A549 (cell line): ENCODE data around the gene MBL2. TPM values are rescaled to one million over a fixed set of nuclear protein-coding genes. Genes with fewer than 3 reads are reported as not detected.

Experiments
- ATAC-seq, 2 experiments: fragments of 200-7000 bp in 1 of 2; fragments of >200 bp in 1 of 2; cut with Nextera tagmentation in 1 of 2; cut with Tn5 transposase in 1 of 2; 3 replicates each; pipeline versions ENCODE4 v1.8.0 to v1.9.1; 2018 to 2020; ENCODE audit warnings: mild to moderate bottlenecking in 1 of 2, moderate library complexity in 1 of 2
- CTCF ChIA-PET: fragments of 300-600 bp; sonication (Branson Sonifier 250); formaldehyde crosslinking; extraction: SDS; loops from one replicate; lab custom pipeline; 2021; ENCODE audit warnings: antibody characterized with exemption, inconsistent platforms; lab: Yijun Ruan, JAX
- POLR2A ChIA-PET: fragments of 350-600 bp; formaldehyde crosslinking; extraction: SDS; loops from one replicate; lab custom pipeline; 2021; ENCODE audit warnings: antibody characterized with exemption, inconsistent platforms; lab: Yijun Ruan, JAX
- DNase-seq, 2 experiments: peaks; one replicate each; pipeline versions ENCODE4 v3.0.0 to v3.0.0-alpha.2; 2011 to 2016; ENCODE audit warnings: low read depth in 1 of 2, low spot score in 1 of 2
- FAIRE-seq: peaks from 2 replicates; lab custom pipeline; 2011; peaks lifted over from hg19 to GRCh38; lab: Jason Lieb, UNC
- H3K27ac ChIP-seq, 2 experiments: fragments of >200 bp; sonication (Bioruptor Twin); formaldehyde crosslinking; 3 replicates each; pipeline ENCODE4 v1.5.1; 2016 to 2017
- H3K4me1 ChIP-seq: fragments of >200 bp; sonication (Bioruptor Twin); formaldehyde crosslinking; 3 replicates; pipeline ENCODE4 v1.6.1; 2016
- H3K4me2 ChIP-seq: fragments of >200 bp; sonication (Bioruptor Twin); formaldehyde crosslinking; 3 replicates; pipeline ENCODE4 v1.6.1; 2016
- H3K4me3 ChIP-seq: fragments of >200 bp; sonication (Bioruptor Twin); formaldehyde crosslinking; 3 replicates; pipeline ENCODE4 v1.5.1; 2016
- H3K9me3 ChIP-seq: fragments of >200 bp; sonication (Bioruptor Twin); formaldehyde crosslinking; 3 replicates; pipeline ENCODE4 v1.6.1; 2016
- BHLHE40 ChIP-seq: IDR thresholded peaks from 2 replicates; pipeline ENCODE4 v1.6.1; 2012; ENCODE audit warnings: low read depth, low read length, inconsistent platforms
- CBX2 ChIP-seq: fragments of 200-600 bp; sonication (generic); IDR thresholded peaks from 2 replicates; pipeline ENCODE4 v1.6.1; 2016; ENCODE audit warnings: low read depth, mild to moderate bottlenecking, borderline replicate concordance
- CBX8 ChIP-seq: fragments of 200-600 bp; sonication (generic); IDR thresholded peaks from 2 replicates; pipeline ENCODE4 v1.6.1; 2016
- CEBPB ChIP-seq, 2 experiments: fragments of >200 bp in 1 of 2; sonication (Bioruptor Twin) in 1 of 2; formaldehyde crosslinking in 1 of 2; IDR thresholded peaks; 2 replicates each; pipeline ENCODE4 v1.6.1; 2012 to 2016
- CHD2 ChIP-seq: fragments of 150-350 bp; IDR thresholded peaks from 2 replicates; pipeline ENCODE4 v1.6.1; 2014; ENCODE audit warnings: low read length; ENCODE audit not compliant: partially characterized antibody
- CHD4 ChIP-seq: fragments of 200-600 bp; sonication (generic); IDR thresholded peaks from 2 replicates; pipeline ENCODE4 v1.6.1; 2016; ENCODE audit warnings: antibody characterized with exemption, mild to moderate bottlenecking, borderline replicate concordance
- EHF ChIP-seq: fragments of 250-450 bp; sonication (Bioruptor Pico); IDR thresholded peaks from 2 replicates; pipeline ENCODE4 v1.5.0; 2020; ENCODE audit warnings: mild to moderate bottlenecking
- ESRRA ChIP-seq: fragments of 150-350 bp; IDR thresholded peaks from 2 replicates; pipeline ENCODE4 v1.6.1; 2014; ENCODE audit warnings: mild to moderate bottlenecking, low read length, borderline replicate concordance
- FOSB ChIP-seq: fragments of 250-450 bp; sonication (Bioruptor Pico); IDR thresholded peaks from 2 replicates; pipeline ENCODE4 v1.5.0; 2020; ENCODE audit warnings: mild to moderate bottlenecking, moderate library complexity
- FOSL2 ChIP-seq, 2 experiments: fragments of 450-650 bp in 1 of 2; fragments of >200 bp in 1 of 2; sonication (Bioruptor Twin) in 1 of 2; formaldehyde crosslinking; IDR thresholded peaks; 2 replicates each; pipeline versions ENCODE4 v1.5.0 to v1.6.1; 2016 to 2020; ENCODE audit warnings: mild to moderate bottlenecking in 1 of 2, moderate library complexity in 1 of 2
- HOXB13 ChIP-seq: fragments of 250-450 bp; sonication (Bioruptor Pico); IDR thresholded peaks from 2 replicates; pipeline ENCODE4 v1.5.0; 2020; ENCODE audit warnings: low read depth, mild to moderate bottlenecking, moderate library complexity
- JUN ChIP-seq, 2 experiments: fragments of >200 bp; sonication (Bioruptor Twin); formaldehyde crosslinking; IDR thresholded peaks; 2 replicates in 1 of 2; 3 replicates in 1 of 2; pipeline ENCODE4 v1.6.1; 2016 to 2017
- JUNB ChIP-seq: fragments of >200 bp; sonication (Bioruptor Twin); formaldehyde crosslinking; IDR thresholded peaks from 2 replicates; pipeline ENCODE4 v1.6.1; 2016
- MAZ ChIP-seq: fragments of 150-350 bp; IDR thresholded peaks from 2 replicates; pipeline ENCODE4 v1.6.1; 2014; ENCODE audit warnings: antibody characterized with exemption, low read depth, low read length, borderline replicate concordance
- NPAS2 ChIP-seq: fragments of 250-450 bp; sonication (Bioruptor Pico); IDR thresholded peaks from 2 replicates; pipeline ENCODE4 v1.8.0; 2022; ENCODE audit warnings: mild to moderate bottlenecking, moderate library complexity, borderline replicate concordance
- POLR2A ChIP-seq: IDR thresholded peaks from 2 replicates; pipeline ENCODE4 v1.6.1; 2012; ENCODE audit warnings: mild to moderate bottlenecking, low read length
- POLR2AphosphoS2 ChIP-seq: conservative IDR thresholded peaks from 2 replicates; pipeline ENCODE4 v1.6.1; 2012; ENCODE audit warnings: low read length, improper control_type of control experiment, inconsistent platforms
- RARB ChIP-seq: fragments of 250-450 bp; sonication (Bioruptor Pico); IDR thresholded peaks from 2 replicates; pipeline ENCODE4 v1.8.0; 2021; ENCODE audit warnings: mild to moderate bottlenecking, moderate library complexity
- RNF2 ChIP-seq: fragments of 200-600 bp; sonication (generic); IDR thresholded peaks from 2 replicates; pipeline ENCODE4 v1.6.1; 2016; ENCODE audit warnings: low read depth, mild to moderate bottlenecking, antibody characterized with exemption, moderate library complexity, borderline replicate concordance
- TP53 ChIP-seq: fragments of 250-450 bp; sonication (Bioruptor Pico); IDR thresholded peaks from 2 replicates; pipeline ENCODE4 v1.5.0; 2021; ENCODE audit warnings: mild to moderate bottlenecking, moderate library complexity
- ZFP36 ChIP-seq: fragments of 450-650 bp; IDR thresholded peaks from 2 replicates; pipeline ENCODE4 v1.6.1; 2014; ENCODE audit warnings: borderline replicate concordance; ENCODE audit not compliant: partially characterized antibody
- ZNF302 ChIP-seq: fragments of 250-450 bp; sonication (Bioruptor Pico); IDR thresholded peaks from 2 replicates; pipeline ENCODE4 v1.9.0; 2021; ENCODE audit warnings: inconsistent platforms, mild to moderate bottlenecking, moderate library complexity
- WGBS: methylation state at CpG from one replicate; pipeline ENCODE4 v1.1.6; 2017; ENCODE audit errors: missing lambda C conversion rate; 5-methylcytosine and 5-hydroxymethylcytosine counted together
- polyA plus RNA-seq, 4 experiments: library from polyadenylated mRNA; depleted of rRNA in 3 of 4; stranded (reverse); fragments of >200 nt; fragmentation: RNase III in 1 of 4; extraction: RNeasy Plus Mini Kit Qiagen cat#74134 plus additional on column Dnase treatment in 1 of 4; gene quantifications; 2 replicates in 3 of 4; 3 replicates in 1 of 4; pipeline ENCODE4 v1.2.3, GENCODE V29; 2011 to 2017
- TF ChIP-seq, protein P1 (sequence below): fragments of 150-350 bp; IDR thresholded peaks from 2 replicates; pipeline ENCODE4 v1.6.1; 2014; ENCODE audit warnings: low read depth, mild to moderate bottlenecking, low read length
- TF ChIP-seq, protein P2 (sequence below): IDR thresholded peaks from 2 replicates; pipeline ENCODE4 v1.6.1; 2012
- TF ChIP-seq, protein P3 (sequence below): IDR thresholded peaks from 2 replicates; pipeline ENCODE4 v1.6.1; 2012; ENCODE audit warnings: low read depth, borderline replicate concordance
- TF ChIP-seq, protein P4 (sequence below): fragments of >200 bp; sonication (Bioruptor Twin); formaldehyde crosslinking; IDR thresholded peaks from 2 replicates; pipeline ENCODE4 v1.6.1; 2016
- TF ChIP-seq, protein P5 (sequence below): fragments of 200-600 bp; sonication (generic); IDR thresholded peaks from 2 replicates; pipeline ENCODE4 v1.6.1; 2016; ENCODE audit warnings: antibody characterized with exemption, mild to moderate bottlenecking, moderate library complexity

MBL2 gene
- polyA plus RNA-seq, 2 of the 4 experiments (the other 2 are of a cell fraction): not detected

DNA sequence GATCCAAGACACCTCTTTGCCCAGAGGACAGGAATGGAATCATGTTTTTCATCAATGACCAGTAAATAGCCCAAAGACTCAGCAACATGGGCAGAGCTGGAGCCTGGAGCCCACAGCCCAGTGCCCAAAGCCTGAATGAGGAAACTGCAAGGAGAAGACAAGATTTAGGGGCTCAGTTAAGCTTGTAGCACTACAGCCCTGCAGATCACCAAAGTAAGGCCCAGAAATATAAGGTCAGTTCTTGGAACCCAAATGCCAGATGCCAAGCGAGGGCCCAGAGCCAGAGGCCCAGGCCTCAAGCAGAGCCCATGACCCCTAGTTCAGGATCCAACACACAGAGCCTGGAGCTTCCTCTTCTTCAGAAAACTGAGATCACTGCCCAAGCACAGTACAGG, 32.4 kb downstream of the MBL2 start:
- ChIA-PET CTCF (interaction anchor here (0.6 to 3.9 kb wide), 15 partner anchors 9 to 432 kb away, joined by 3 to 59 read pairs (median 4); partner anchors contain the start of gene MBL2), POLR2A (no interaction called here)
- FAIRE-seq (no peak), ATAC-seq (no peak), DNase-seq (no peak)
- no peak overlapping the region for H3K4me3 ChIP-seq
- TF ChIP-seq JUN (IDR thresholded peaks at IDR 0.05) (no peak), POLR2A (no peak), ZFP36 (no peak), NPAS2 (CRISPR knock-in tag) (no peak), CBX8 (no peak), BHLHE40 (no peak), JUNB (no peak), MAZ (no peak), RNF2 (no peak), CHD2 (no peak), FOSL2 (IDR thresholded peaks at IDR 0.05) (no peak), FOSL2 (CRISPR knock-in tag; IDR thresholded peaks at IDR 0.05) (no peak), HOXB13 (CRISPR knock-in tag) (no peak), TP53 (CRISPR knock-in tag) (no peak), CHD4 (no peak), ESRRA (no peak), CEBPB (IDR thresholded peaks at IDR 0.05) (no peak)
- TF ChIP-seq, protein P1, sequence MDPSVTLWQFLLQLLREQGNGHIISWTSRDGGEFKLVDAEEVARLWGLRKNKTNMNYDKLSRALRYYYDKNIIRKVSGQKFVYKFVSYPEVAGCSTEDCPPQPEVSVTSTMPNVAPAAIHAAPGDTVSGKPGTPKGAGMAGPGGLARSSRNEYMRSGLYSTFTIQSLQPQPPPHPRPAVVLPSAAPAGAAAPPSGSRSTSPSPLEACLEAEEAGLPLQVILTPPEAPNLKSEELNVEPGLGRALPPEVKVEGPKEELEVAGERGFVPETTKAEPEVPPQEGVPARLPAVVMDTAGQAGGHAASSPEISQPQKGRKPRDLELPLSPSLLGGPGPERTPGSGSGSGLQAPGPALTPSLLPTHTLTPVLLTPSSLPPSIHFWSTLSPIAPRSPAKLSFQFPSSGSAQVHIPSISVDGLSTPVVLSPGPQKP: no peak
- TF ChIP-seq, protein P2, sequence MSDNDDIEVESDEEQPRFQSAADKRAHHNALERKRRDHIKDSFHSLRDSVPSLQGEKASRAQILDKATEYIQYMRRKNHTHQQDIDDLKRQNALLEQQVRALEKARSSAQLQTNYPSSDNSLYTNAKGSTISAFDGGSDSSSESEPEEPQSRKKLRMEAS: no peak
- 88% methylated on average over 1 of the region's 1 CpG for WGBS
- H3K27ac ChIP-seq: no peak overlapping the region
- H3K4me1 ChIP-seq: no peaks in the 10 kb centered on the region
- H3K4me2 ChIP-seq: no peak overlapping the region
- H3K9me3 ChIP-seq: no peaks in the 10 kb centered on the region

DNA sequence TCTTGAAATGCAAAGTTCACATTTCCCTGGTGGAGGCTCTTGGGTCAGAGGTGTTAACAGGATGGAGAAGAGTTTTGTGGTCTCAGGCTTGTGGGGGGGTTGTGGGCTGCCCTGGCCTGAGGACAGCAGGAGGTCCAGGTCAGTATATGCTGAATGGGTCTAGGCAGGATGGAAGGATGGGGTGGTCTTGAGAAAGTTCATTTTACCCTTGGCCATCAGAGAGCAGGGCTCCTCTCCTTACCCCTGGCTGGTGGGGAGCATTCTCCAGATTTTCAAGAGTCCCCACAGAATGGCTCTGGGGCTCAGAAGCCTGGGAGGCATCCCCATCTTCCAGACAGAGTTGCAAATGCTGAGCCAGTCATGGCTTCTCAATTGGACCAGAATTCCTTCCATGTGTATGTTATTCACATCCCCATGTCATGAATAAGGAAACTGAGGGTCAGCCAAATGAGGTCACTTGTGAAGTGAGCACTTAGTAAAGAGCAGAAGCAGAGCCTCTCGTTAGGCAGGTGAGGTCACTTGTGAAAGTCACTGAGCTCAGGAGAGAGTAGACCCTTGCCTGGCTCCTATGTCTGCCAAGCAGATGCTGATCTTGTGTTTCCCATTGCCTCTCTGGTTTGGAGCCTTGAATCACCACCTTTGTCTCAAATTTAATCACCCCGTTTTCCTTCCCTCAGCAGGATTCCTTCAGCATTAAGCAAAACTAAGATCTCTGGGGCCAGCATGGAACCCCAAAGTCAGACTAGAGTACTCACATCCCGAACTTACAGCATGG, 33.0 kb downstream of the MBL2 start:
- CTCF ChIA-PET: interaction anchor here (0.6 to 3.9 kb wide), 10 partner anchors 9 to 49 kb away, joined by 3 to 59 read pairs (median 5); no protein-coding TSS in a partner anchor
- FAIRE-seq: no peak
- no peak for DNase-seq
- Histone ChIP-seq H3K9me3 (no peaks in the 10 kb centered on the region), H3K27ac (no peak overlapping the region), H3K4me1 (no peaks in the 10 kb centered on the region), H3K4me3 (no peak overlapping the region), H3K4me2 (no peak overlapping the region)
- no peak for TF ChIP-seq ZNF302 (CRISPR knock-in tag)
- no peak for TF ChIP-seq FOSB (CRISPR knock-in tag)
- TF ChIP-seq POLR2AphosphoS2: no peak
- TF ChIP-seq BHLHE40: no peak
- TF ChIP-seq CHD2: no peak
- TF ChIP-seq CHD4: no peak
- TF ChIP-seq, protein P3, sequence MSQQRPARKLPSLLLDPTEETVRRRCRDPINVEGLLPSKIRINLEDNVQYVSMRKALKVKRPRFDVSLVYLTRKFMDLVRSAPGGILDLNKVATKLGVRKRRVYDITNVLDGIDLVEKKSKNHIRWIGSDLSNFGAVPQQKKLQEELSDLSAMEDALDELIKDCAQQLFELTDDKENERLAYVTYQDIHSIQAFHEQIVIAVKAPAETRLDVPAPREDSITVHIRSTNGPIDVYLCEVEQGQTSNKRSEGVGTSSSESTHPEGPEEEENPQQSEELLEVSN: no peak
- TF ChIP-seq JUN (IDR thresholded peaks at IDR 0.05): no peak
- no peak for TF ChIP-seq EHF (CRISPR knock-in tag)
- TF ChIP-seq, protein P4, sequence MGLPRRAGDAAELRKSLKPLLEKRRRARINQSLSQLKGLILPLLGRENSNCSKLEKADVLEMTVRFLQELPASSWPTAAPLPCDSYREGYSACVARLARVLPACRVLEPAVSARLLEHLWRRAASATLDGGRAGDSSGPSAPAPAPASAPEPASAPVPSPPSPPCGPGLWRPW: no peak
- TF ChIP-seq FOSL2 (IDR thresholded peaks at IDR 0.05): no peak
- no peak for TF ChIP-seq FOSL2 (CRISPR knock-in tag; IDR thresholded peaks at IDR 0.05)
- TF ChIP-seq, protein P5, sequence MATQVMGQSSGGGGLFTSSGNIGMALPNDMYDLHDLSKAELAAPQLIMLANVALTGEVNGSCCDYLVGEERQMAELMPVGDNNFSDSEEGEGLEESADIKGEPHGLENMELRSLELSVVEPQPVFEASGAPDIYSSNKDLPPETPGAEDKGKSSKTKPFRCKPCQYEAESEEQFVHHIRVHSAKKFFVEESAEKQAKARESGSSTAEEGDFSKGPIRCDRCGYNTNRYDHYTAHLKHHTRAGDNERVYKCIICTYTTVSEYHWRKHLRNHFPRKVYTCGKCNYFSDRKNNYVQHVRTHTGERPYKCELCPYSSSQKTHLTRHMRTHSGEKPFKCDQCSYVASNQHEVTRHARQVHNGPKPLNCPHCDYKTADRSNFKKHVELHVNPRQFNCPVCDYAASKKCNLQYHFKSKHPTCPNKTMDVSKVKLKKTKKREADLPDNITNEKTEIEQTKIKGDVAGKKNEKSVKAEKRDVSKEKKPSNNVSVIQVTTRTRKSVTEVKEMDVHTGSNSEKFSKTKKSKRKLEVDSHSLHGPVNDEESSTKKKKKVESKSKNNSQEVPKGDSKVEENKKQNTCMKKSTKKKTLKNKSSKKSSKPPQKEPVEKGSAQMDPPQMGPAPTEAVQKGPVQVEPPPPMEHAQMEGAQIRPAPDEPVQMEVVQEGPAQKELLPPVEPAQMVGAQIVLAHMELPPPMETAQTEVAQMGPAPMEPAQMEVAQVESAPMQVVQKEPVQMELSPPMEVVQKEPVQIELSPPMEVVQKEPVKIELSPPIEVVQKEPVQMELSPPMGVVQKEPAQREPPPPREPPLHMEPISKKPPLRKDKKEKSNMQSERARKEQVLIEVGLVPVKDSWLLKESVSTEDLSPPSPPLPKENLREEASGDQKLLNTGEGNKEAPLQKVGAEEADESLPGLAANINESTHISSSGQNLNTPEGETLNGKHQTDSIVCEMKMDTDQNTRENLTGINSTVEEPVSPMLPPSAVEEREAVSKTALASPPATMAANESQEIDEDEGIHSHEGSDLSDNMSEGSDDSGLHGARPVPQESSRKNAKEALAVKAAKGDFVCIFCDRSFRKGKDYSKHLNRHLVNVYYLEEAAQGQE: no peak
- TF ChIP-seq, protein P2: no peak
- TF ChIP-seq RARB (CRISPR knock-in tag): no peak
- no peak for TF ChIP-seq CBX2
- 18% methylated on average over 3 of the region's 3 CpGs for WGBS
- no peak for ATAC-seq
- POLR2A ChIA-PET: no interaction called here
